Endothelial cell of umbilical vein (primary cell): ENCODE results near the gene NFATC1. TPM values are rescaled to one million over a fixed set of nuclear protein-coding genes. Genes with fewer than 3 reads are reported as not detected.

Experiments used
- BruUV-seq: library from RNA; stranded (reverse); fragments of 400-500 nt; replicated peaks from 2 replicates; lab custom pipeline; 2021; lab: Mats Ljungman, UMichigan
- CTCF ChIA-PET: fragments of 300-600, 350-600 bp; sonication (Branson Sonifier 250); formaldehyde crosslinking; loops from one replicate; lab custom pipeline; 2021; ENCODE audit warnings: antibody characterized with exemption, inconsistent platforms; lab: Charles Lee
- POLR2A ChIA-PET: fragments of 300-600, 350-600 bp; sonication (Branson Sonifier 250); formaldehyde crosslinking; loops from one replicate; lab custom pipeline; 2021; ENCODE audit warnings: antibody characterized with exemption, inconsistent platforms; lab: Charles Lee
- DNase-seq: peaks from one replicate; pipeline ENCODE4 v3.0.0-alpha.2; 2011; ENCODE audit warnings: low read depth, low spot score
- FAIRE-seq: peaks from 2 replicates; lab custom pipeline; 2011; peaks lifted over from hg19 to GRCh38; lab: Jason Lieb, UNC
- H2AFZ ChIP-seq: 2 replicates; pipeline ENCODE4 v1.6.0; 2012; ENCODE audit warnings: low read depth, low read length, control low read depth, inconsistent platforms
- H3K27ac ChIP-seq: 2 replicates; pipeline ENCODE4 v1.5.1; 2011; ENCODE audit warnings: low read depth, mild to moderate bottlenecking, control low read depth, low read length, moderate library complexity; ENCODE audit not compliant: insufficient read depth
- H3K27me3 ChIP-seq, 2 experiments: 2 replicates each; pipeline versions ENCODE4 v1.6.0 to v1.6.1; 2011; ENCODE audit warnings: low read length in 2 of 2, mixed read lengths in 1 of 2; ENCODE audit not compliant: control insufficient read depth in 2 of 2, insufficient read depth in 2 of 2
- H3K36me3 ChIP-seq, 2 experiments: 2 replicates in 1 of 2; 3 replicates in 1 of 2; pipeline ENCODE4 v1.5.1; 2011; ENCODE audit warnings: low read length in 2 of 2, mild to moderate bottlenecking in 1 of 2, moderate library complexity in 1 of 2; ENCODE audit not compliant: control insufficient read depth in 2 of 2, insufficient read depth in 2 of 2; ENCODE audit errors: extremely low read depth in 1 of 2
- H3K4me1 ChIP-seq: 3 replicates; pipeline ENCODE4 v1.5.1; 2011; ENCODE audit warnings: mild to moderate bottlenecking, low read length; ENCODE audit not compliant: control insufficient read depth, insufficient read depth; ENCODE audit errors: extremely low read depth
- H3K4me2 ChIP-seq: 2 replicates; pipeline ENCODE4 v1.6.1; 2011; ENCODE audit warnings: low read length, control low read depth, mixed read lengths; ENCODE audit not compliant: insufficient read depth
- H3K4me3 ChIP-seq, 3 experiments: fragments of 200-600 bp in 1 of 3; sonication (generic), shearing (Covaris generic) in 1 of 3; replicated peaks in 1 of 3; 2 replicates each; pipeline ENCODE4 v1.5.1; 2011 to 2016; ENCODE audit warnings: control low read depth in 3 of 3, low read length in 3 of 3, mild to moderate bottlenecking in 2 of 3, inconsistent platforms in 1 of 3, low read depth in 1 of 3, moderate library complexity in 1 of 3; ENCODE audit not compliant: insufficient read depth in 1 of 3
- H3K79me2 ChIP-seq: 2 replicates; pipeline ENCODE4 v1.6.0; 2012; ENCODE audit warnings: low read length, inconsistent platforms; ENCODE audit not compliant: control insufficient read depth, insufficient read depth
- H3K9ac ChIP-seq: replicated peaks from 2 replicates; pipeline ENCODE3; 2011; ENCODE audit warnings: low read length, control low read depth; ENCODE audit not compliant: insufficient read depth; ENCODE audit errors: extremely low read depth
- H3K9me1 ChIP-seq: replicated peaks from 3 replicates; pipeline ENCODE4 v1.6.0; 2011; ENCODE audit warnings: mild to moderate bottlenecking, low read length; ENCODE audit not compliant: control insufficient read depth, insufficient read depth; ENCODE audit errors: extremely low read depth
- H3K9me3 ChIP-seq: replicated peaks from 2 replicates; pipeline ENCODE4 v1.5.1; 2012; ENCODE audit warnings: low read length, inconsistent platforms; ENCODE audit not compliant: control insufficient read depth, insufficient read depth
- H4K20me1 ChIP-seq: replicated peaks from 2 replicates; pipeline ENCODE3; 2011; ENCODE audit warnings: mild to moderate bottlenecking, low read length; ENCODE audit not compliant: control insufficient read depth, insufficient read depth; ENCODE audit errors: extremely low read depth
- CTCF ChIP-seq, 2 donors: IDR thresholded peaks; 1 replicate in 1 of 2; 2 replicates in 1 of 2; pipeline ENCODE4 v1.5.1; 2011; ENCODE audit warnings: low read length in 2 of 2, mild to moderate bottlenecking in 2 of 2, moderate library complexity in 2 of 2, control low read depth in 1 of 2, inconsistent platforms in 1 of 2, low read depth in 1 of 2; ENCODE audit not compliant: insufficient read depth in 1 of 2; ENCODE audit errors: extremely low read depth in 1 of 2
- EZH2 ChIP-seq: IDR thresholded peaks from 2 replicates; pipeline ENCODE4 v1.6.1; 2012; ENCODE audit warnings: borderline replicate concordance, low read depth, mild to moderate bottlenecking, moderate library complexity, low read length, inconsistent platforms; ENCODE audit not compliant: severe bottlenecking
- FOS ChIP-seq: IDR thresholded peaks from 2 replicates; pipeline ENCODE4 v1.6.1; 2011; ENCODE audit warnings: mild to moderate bottlenecking, low read length, moderate library complexity, borderline replicate concordance; ENCODE audit not compliant: insufficient read depth
- GATA2 ChIP-seq: IDR thresholded peaks from 2 replicates; pipeline ENCODE4 v1.7.0; 2011; ENCODE audit warnings: low read depth, mild to moderate bottlenecking, moderate library complexity, mixed read lengths, low read length; ENCODE audit not compliant: insufficient read length, insufficient read depth
- JUN ChIP-seq: IDR thresholded peaks from 2 replicates; pipeline ENCODE4 v1.6.1; 2011; ENCODE audit warnings: borderline replicate concordance, low read depth; ENCODE audit not compliant: insufficient read length, insufficient read depth
- MAX ChIP-seq: IDR thresholded peaks from 2 replicates; pipeline ENCODE4 v1.6.1; 2011; ENCODE audit not compliant: insufficient read depth, insufficient read length
- MYC ChIP-seq: IDR thresholded peaks from one replicate; pipeline ENCODE4 v1.6.1; 2011; ENCODE audit warnings: mild to moderate bottlenecking, low read depth, low read length
- POLR2A ChIP-seq: IDR thresholded peaks from 2 replicates; pipeline ENCODE4 v1.6.1; 2012; ENCODE audit warnings: low read depth, mild to moderate bottlenecking, control low read depth, low read length
- POLR2AphosphoS5 ChIP-seq: IDR thresholded peaks from 2 replicates; pipeline ENCODE4 v1.6.1; 2012; ENCODE audit warnings: low read depth, mild to moderate bottlenecking, control low read depth, low read length, moderate library complexity; ENCODE audit not compliant: insufficient read depth
- dilution Hi-C: fragments of 300-500 bp; cut with MboI; formaldehyde crosslinking; loops from one replicate; pipeline ENCODE4 v1.15.0; 2019; ENCODE audit warnings: low sequenced_read_pairs; ENCODE audit not compliant: extremely low pct_ligation_motif_present
- intact Hi-C: fragments of 100-400 bp; cut with micrococcal nuclease; formaldehyde crosslinking; loops from one replicate; pipeline ENCODE4 v1.10.0; 2022
- polyA plus RNA-seq, 4 experiments: library from polyadenylated mRNA; depleted of rRNA in 3 of 4; stranded (reverse) in 3 of 4; unstranded in 1 of 4; fragments of >200 nt; gene quantifications; 2 replicates each; pipeline versions ENCODE4 v1.2.1 to v1.2.3, GENCODE V29; 2011 to 2012; ENCODE audit warnings: missing spikeins in 1 of 4
- total RNA-seq: library from RNA; stranded (reverse); gene quantifications from 2 replicates; pipeline ENCODE4 v1.2.3, GENCODE V29; 2021

NFATC1 gene
- total and polyA plus RNA-seq, 2 donors (not counting 3 experiments of a cell fraction or from before 2014, with no cell fraction given): 11.1 to 30.0 TPM

- Histone ChIP-seq H3K27me3 (no peaks in the 10 kb centered on the region), H3K9ac (no peak overlapping the region), H2AFZ (no peak overlapping the region), H3K4me3 (no peak overlapping the region), H3K79me2 (no peaks in the 10 kb centered on the region), H4K20me1 (no peaks in the 10 kb centered on the region), H3K9me1 (no peaks in the 10 kb centered on the region), H3K36me3 (no peaks in the 10 kb centered on the region), H3K9me3 (no peaks in the 10 kb centered on the region), H3K27ac (no peak overlapping the region), H3K4me1 (no peaks in the 10 kb centered on the region), H3K4me2 (no peak overlapping the region)
- CTCF ChIA-PET: interaction anchor here (1.4 kb wide), 1 partner anchor 14 kb away, joined by 3 read pairs; no protein-coding TSS in a partner anchor
- no peak for TF ChIP-seq MAX
- intact Hi-C loops: loop anchor here (5.0 kb wide), 1 partner anchor 613 kb away; the partner anchor contains the start of gene TXNL4A
- no peak for FAIRE-seq
- DNase-seq: no peak
- no TSS peak for BruUV-seq
- dilution Hi-C loops: no loop called here
- POLR2A ChIA-PET: no interaction called here
These were observed 21.1 kb upstream of the NFATC1 start for GRCh38 chr18:79374408-79375171.

DNA sequence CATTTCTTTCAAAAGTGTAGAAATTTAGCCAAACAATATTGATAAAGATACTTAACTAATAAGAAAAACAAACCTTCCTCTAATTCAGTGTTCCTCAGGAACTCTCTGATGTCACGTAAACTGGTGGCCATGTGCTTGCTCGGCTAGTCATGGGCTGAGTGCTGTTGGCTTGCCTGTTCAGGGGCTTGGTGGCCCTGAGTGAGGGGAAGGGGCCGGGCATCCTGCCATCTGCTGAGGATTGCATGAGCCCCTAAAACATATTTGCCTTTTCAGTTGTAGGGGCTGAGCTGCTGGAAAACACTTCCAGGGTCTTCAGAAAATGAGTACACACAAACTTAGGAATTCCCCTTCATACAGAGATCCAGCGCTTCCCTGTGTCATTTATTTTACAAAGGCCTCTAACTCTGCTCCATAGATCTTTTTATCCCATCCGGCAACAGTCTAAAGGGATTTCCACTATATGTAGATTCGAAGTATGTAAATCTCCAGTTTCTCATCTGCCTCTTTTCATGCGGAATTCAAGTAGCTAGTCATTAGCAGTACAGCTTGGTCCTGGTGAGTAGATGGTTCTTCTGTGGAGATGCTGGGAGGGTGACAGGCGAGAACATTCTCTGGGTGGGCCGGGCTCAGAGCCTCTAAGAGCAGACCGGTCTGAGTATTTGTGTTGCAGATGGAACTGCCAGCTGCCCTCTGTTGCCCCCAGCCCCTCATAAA, 20.1 kb upstream of the NFATC1 start:
- intact Hi-C loops: loop anchor here (5.0 kb wide), 1 partner anchor 612 kb away; the partner anchor contains the start of gene TXNL4A
- Histone ChIP-seq H3K79me2 (no peaks in the 10 kb centered on the region), H3K4me3 (no peak overlapping the region), H3K9me3 (no peaks in the 10 kb centered on the region), H3K4me1 (no peaks in the 10 kb centered on the region), H3K36me3 (no peaks in the 10 kb centered on the region), H3K4me2 (no peak overlapping the region), H3K27me3 (no peaks in the 10 kb centered on the region), H2AFZ (no peak overlapping the region), H4K20me1 (no peaks in the 10 kb centered on the region), H3K27ac (no peak overlapping the region), H3K9ac (no peak overlapping the region), H3K9me1 (no peaks in the 10 kb centered on the region)
- CTCF ChIA-PET: interaction anchor here (0.7 to 1.4 kb wide), 5 partner anchors 15 to 486 kb away, joined by 3 to 4 read pairs (median 3); no protein-coding TSS in a partner anchor
- no peak for FAIRE-seq
- POLR2A ChIA-PET: no interaction called here
- DNase-seq: no peak
- dilution Hi-C loops: no loop called here
- TF ChIP-seq POLR2A (no peak), GATA2 (no peak), CTCF (IDR thresholded peaks at IDR 0.05; ENCODE audit: extremely low read depth in 1 of 2, insufficient read depth in 1 of 2, low read depth in 1 of 2, low read length in 2 of 2) (no peak), EZH2 (no peak), JUN (no peak), MYC (no peak), FOS (no peak), POLR2AphosphoS5 (no peak), MAX (no peak)
- BruUV-seq: no TSS peak
